ENCODE measurements around the gene FAIM2. TPM values are rescaled to one million over a fixed set of nuclear protein-coding genes. Genes with fewer than 3 reads are reported as not detected.

Gene FAIM2
- total and polyA plus RNA-seq, 10 of the 15 experiments (the other 5 are each of a cell fraction or from before 2014, with no cell fraction given) = not detected

DNA sequence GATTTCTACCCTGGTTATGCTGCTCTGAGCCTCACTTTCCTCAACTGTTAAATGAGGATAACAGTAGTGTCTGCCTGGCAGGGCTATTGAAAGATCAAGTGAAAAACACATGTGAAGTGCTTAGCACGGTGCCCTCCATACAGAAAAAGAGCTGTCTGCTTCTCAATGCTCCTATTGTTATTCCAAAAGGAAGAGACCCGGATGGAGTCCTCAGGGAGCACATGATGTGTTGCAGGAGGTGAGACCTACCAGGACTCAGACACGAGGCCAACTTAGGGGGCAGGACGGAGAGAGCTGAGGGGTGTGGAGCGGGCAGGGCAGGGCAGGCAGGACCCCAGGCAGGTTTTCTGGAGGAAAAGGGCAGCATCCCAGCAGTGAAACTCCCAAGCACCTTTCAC is 8.9 kb downstream of the FAIM2 start (continued):
- TF ChIP-seq, protein P1, sequence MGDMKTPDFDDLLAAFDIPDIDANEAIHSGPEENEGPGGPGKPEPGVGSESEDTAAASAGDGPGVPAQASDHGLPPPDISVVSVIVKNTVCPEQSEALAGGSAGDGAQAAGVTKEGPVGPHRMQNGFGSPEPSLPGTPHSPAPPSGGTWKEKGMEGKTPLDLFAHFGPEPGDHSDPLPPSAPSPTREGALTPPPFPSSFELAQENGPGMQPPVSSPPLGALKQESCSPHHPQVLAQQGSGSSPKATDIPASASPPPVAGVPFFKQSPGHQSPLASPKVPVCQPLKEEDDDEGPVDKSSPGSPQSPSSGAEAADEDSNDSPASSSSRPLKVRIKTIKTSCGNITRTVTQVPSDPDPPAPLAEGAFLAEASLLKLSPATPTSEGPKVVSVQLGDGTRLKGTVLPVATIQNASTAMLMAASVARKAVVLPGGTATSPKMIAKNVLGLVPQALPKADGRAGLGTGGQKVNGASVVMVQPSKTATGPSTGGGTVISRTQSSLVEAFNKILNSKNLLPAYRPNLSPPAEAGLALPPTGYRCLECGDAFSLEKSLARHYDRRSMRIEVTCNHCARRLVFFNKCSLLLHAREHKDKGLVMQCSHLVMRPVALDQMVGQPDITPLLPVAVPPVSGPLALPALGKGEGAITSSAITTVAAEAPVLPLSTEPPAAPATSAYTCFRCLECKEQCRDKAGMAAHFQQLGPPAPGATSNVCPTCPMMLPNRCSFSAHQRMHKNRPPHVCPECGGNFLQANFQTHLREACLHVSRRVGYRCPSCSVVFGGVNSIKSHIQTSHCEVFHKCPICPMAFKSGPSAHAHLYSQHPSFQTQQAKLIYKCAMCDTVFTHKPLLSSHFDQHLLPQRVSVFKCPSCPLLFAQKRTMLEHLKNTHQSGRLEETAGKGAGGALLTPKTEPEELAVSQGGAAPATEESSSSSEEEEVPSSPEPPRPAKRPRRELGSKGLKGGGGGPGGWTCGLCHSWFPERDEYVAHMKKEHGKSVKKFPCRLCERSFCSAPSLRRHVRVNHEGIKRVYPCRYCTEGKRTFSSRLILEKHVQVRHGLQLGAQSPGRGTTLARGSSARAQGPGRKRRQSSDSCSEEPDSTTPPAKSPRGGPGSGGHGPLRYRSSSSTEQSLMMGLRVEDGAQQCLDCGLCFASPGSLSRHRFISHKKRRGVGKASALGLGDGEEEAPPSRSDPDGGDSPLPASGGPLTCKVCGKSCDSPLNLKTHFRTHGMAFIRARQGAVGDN (IDR thresholded peaks at IDR 0.05) = no peak
- no peak for TF ChIP-seq TCF12 (IDR thresholded peaks at IDR 0.05; ENCODE audit: low read depth, low read length)

DNA sequence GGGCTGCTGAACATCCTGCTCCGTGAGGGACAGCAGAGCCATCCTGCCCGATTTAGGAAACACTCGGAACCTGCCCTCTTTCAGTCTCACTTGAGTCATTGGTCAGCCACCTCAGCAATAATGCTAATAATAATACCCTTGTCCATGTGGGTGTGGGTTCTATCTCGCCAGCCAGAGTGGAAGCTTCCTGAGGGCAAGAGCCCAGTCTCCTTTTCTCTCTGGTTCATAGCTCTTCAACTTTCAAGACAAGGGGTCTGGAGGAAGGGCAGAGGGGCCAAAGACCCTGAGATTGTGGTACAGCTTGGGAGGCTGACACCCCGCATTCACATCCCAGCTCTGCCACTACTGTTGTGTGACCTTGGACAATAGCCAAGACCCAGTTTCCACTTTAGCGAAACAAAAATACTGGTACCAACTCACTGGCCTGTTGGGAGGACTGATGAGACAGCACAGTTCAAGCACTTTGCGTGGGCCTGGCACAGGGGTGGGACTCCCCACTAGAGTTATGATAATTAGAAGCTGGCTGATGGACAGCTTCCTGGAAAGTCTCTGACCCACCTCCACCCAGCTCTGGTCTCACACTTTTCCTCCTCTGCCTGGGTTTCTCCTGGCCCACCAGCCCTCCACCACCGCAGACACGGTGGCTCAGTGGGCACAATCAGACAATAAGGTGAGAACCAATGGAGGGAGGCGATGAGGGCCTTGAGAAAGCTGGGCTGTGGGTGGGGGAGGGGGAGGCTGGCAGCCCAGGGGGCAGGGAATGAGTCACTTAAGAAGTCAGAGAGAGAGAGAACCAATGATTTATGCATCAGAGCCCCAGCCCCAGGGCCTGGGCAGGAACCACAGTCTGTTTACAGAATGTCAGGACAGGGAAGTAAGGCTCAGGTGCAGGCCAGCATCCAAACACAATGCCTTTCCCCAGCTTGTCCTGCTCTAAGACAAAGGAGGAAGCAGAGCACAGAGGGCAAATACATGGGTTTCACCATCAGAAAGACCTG is 9.6 kb downstream of the FAIM2 start:
- SMC1A ChIA-PET (ENCODE audit: uncharacterized antibody, unreplicated experiment) = interaction anchor here (0.8 kb wide), 1 partner anchor 116 kb away, joined by 3 read pairs; no protein-coding TSS in a partner anchor
- H3K4me3 ChIP-seq = no peak overlapping the region
- no peaks in the 10 kb centered on the region for H3K9me3 ChIP-seq (replicated peaks; ENCODE audit: control insufficient read depth, insufficient read depth, low read length)
- no peaks in the 10 kb centered on the region for H3K79me2 ChIP-seq (ENCODE audit: control insufficient read depth, insufficient read depth, low read length)
- in situ Hi-C loops (cut with MboI) = no loop called here
- no peak overlapping the region for H3K4me2 ChIP-seq (ENCODE audit: control insufficient read depth, insufficient read depth)
- 41% methylated on average over 9 of the region's 10 CpGs for WGBS (ENCODE audit: insufficient coverage, insufficient replicate concordance, low lambda C conversion rate, missing lambda C conversion rate)
- BruUV-seq (replicated peaks) = no TSS peak
- CTCF ChIA-PET = interaction anchor here (1.0 to 1.2 kb wide), 2 partner anchors 29 to 73 kb away, joined by 3 read pairs; no protein-coding TSS in a partner anchor
- H3K27me3 ChIP-seq (replicated peaks in 1 of 2; ENCODE audit: control insufficient read depth in 2 of 2, insufficient read depth in 2 of 2, low read length in 1 of 2) = peaks cover 3 to 4% of the 10 kb centered on the region in 2 experiments; a peak in 3 of 4 replicates
- no peaks in the 10 kb centered on the region for H3K4me1 ChIP-seq (ENCODE audit: control insufficient read depth, insufficient read depth, low read length)
- RAD21 ChIA-PET (ENCODE audit: unreplicated experiment) = no interaction called here
- no peak overlapping the region for H3K27ac ChIP-seq (ENCODE audit: control insufficient read depth, insufficient read depth)
- H2AFZ ChIP-seq (ENCODE audit: control insufficient read depth, low read depth, low read length) = no peak overlapping the region
- H3K36me3 ChIP-seq (ENCODE audit: control insufficient read depth in 2 of 2, insufficient read depth in 2 of 2, low read length in 1 of 2) = no peaks in the 10 kb centered on the region
- intact Hi-C loops (cut with micrococcal nuclease; ENCODE audit: unreplicated experiment) = no loop called here
- FAIRE-seq (no peak), ATAC-seq (no peak), DNase-seq (ENCODE audit: low read depth, low spot score) (no peak)
- no peaks in the 10 kb centered on the region for H4K20me1 ChIP-seq (ENCODE audit: control insufficient read depth, insufficient read depth)
- POLR2A ChIA-PET = no interaction called here
- H3K9ac ChIP-seq (ENCODE audit: control insufficient read depth, insufficient read depth, low read length) = no peak overlapping the region
- TF ChIP-seq RB1 (IDR thresholded peaks at IDR 0.05; ENCODE audit: borderline replicate concordance) = no peak
- TF ChIP-seq, protein P2, sequence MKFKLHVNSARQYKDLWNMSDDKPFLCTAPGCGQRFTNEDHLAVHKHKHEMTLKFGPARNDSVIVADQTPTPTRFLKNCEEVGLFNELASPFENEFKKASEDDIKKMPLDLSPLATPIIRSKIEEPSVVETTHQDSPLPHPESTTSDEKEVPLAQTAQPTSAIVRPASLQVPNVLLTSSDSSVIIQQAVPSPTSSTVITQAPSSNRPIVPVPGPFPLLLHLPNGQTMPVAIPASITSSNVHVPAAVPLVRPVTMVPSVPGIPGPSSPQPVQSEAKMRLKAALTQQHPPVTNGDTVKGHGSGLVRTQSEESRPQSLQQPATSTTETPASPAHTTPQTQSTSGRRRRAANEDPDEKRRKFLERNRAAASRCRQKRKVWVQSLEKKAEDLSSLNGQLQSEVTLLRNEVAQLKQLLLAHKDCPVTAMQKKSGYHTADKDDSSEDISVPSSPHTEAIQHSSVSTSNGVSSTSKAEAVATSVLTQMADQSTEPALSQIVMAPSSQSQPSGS (IDR thresholded peaks at IDR 0.05; ENCODE audit: low read length) = no peak
- no peak for TF ChIP-seq ZSCAN29 (IDR thresholded peaks at IDR 0.05)
- TF ChIP-seq IKZF1 (conservative IDR thresholded peaks at IDR 0.05) = no peak
- no peak for TF ChIP-seq RELA (IDR thresholded peaks at IDR 0.05; ENCODE audit: borderline replicate concordance, partially characterized antibody)
- TF ChIP-seq NFXL1 (IDR thresholded peaks at IDR 0.05; ENCODE audit: borderline replicate concordance) = no peak
- TF ChIP-seq LARP7 (IDR thresholded peaks at IDR 0.05) = no peak
- TF ChIP-seq, protein P3, sequence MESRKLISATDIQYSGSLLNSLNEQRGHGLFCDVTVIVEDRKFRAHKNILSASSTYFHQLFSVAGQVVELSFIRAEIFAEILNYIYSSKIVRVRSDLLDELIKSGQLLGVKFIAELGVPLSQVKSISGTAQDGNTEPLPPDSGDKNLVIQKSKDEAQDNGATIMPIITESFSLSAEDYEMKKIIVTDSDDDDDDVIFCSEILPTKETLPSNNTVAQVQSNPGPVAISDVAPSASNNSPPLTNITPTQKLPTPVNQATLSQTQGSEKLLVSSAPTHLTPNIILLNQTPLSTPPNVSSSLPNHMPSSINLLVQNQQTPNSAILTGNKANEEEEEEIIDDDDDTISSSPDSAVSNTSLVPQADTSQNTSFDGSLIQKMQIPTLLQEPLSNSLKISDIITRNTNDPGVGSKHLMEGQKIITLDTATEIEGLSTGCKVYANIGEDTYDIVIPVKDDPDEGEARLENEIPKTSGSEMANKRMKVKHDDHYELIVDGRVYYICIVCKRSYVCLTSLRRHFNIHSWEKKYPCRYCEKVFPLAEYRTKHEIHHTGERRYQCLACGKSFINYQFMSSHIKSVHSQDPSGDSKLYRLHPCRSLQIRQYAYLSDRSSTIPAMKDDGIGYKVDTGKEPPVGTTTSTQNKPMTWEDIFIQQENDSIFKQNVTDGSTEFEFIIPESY (IDR thresholded peaks at IDR 0.05) = no peak
- TF ChIP-seq TAF1 (IDR thresholded peaks at IDR 0.05; ENCODE audit: borderline replicate concordance, low read depth, low read length) = no peak
- no peak for TF ChIP-seq SMARCA5 (IDR thresholded peaks at IDR 0.05)
- no peak for TF ChIP-seq CHD1 (IDR thresholded peaks at IDR 0.05; ENCODE audit: low read depth, low read length)
- TF ChIP-seq NFYA (IDR thresholded peaks at IDR 0.05; ENCODE audit: borderline replicate concordance, low read depth, low read length) = no peak
- no peak for TF ChIP-seq ETV6 (conservative IDR thresholded peaks at IDR 0.05 in 1 of 2, IDR thresholded peaks at IDR 0.05 in 1 of 2; ENCODE audit: borderline replicate concordance in 1 of 2, low read depth in 1 of 2)

Data from GM12878 (cell line).